ENCODE results near the gene C12orf75. TPM values are rescaled to one million over a fixed set of nuclear protein-coding genes. Genes with fewer than 3 reads are reported as not detected.

The C12orf75 gene
- total and polyA plus RNA-seq, 2 experiments from 2014 or later: 43.9 to 69.8 TPM

- peaks cover 39% of the 10 kb centered on the region for H3K36me3 Mint-ChIP-seq (ENCODE audit: low read depth)
- Histone ChIP-seq H3K4me3 (no peak overlapping the region), H4K20me1 (replicated peaks; ENCODE audit: insufficient read depth) (no peaks in the 10 kb centered on the region), H3K4me1 (ENCODE audit: insufficient read depth) (peaks cover 17% of the 10 kb centered on the region), H3K27me3 (ENCODE audit: insufficient read depth) (no peaks in the 10 kb centered on the region), H3F3A (replicated peaks; ENCODE audit: low read depth) (no peaks in the 10 kb centered on the region), H3K9me2 (ENCODE audit: insufficient read depth) (no peaks in the 10 kb centered on the region), H3K79me2 (replicated peaks; ENCODE audit: insufficient read depth) (no peaks in the 10 kb centered on the region), H3K27ac (ENCODE audit: low read depth) (no peak overlapping the region), H3K36me3 (ENCODE audit: insufficient read depth) (peaks cover 14% of the 10 kb centered on the region; the same call in 1 of the 2 replicates), H3K4me2 (peak overlapping the region; percentile 25), H2AFZ (no peak overlapping the region)
- DNase-seq (ENCODE audit: low spot score) (no peak), ATAC-seq (no peak)
- H3K9me3 Mint-ChIP-seq: peaks cover 40% of the 10 kb centered on the region
- peaks cover 3% of the 10 kb centered on the region for H3K27me3 Mint-ChIP-seq (ENCODE audit: insufficient read depth, low read depth, poor library complexity)
- TF ChIP-seq REST (IDR thresholded peaks at IDR 0.05; ENCODE audit: unreplicated experiment): no peak
- TF ChIP-seq EZH2phosphoT487 (IDR thresholded peaks at IDR 0.05; ENCODE audit: unreplicated experiment): no peak
- TF ChIP-seq ZNF331 (CRISPR knock-in tag; IDR thresholded peaks at IDR 0.05; ENCODE audit: low read depth): no peak
- no peak for TF ChIP-seq ZNF462 (CRISPR knock-in tag; IDR thresholded peaks at IDR 0.05)
- no peak for TF ChIP-seq ETS1 (IDR thresholded peaks at IDR 0.05)
- TF ChIP-seq ZNF114 (CRISPR knock-in tag; IDR thresholded peaks at IDR 0.05): no peak
- TF ChIP-seq POLR2AphosphoS5 (IDR thresholded peaks at IDR 0.05; ENCODE audit: low read depth): no peak
- no peak for TF ChIP-seq CTCF (conservative IDR thresholded peaks at IDR 0.05; ENCODE audit: low read depth in 2 of 2)
- H3K27ac Mint-ChIP-seq: peak overlapping the region; percentile 36; the same call in 1 of the 2 replicates
- H3K4me1 Mint-ChIP-seq: peaks cover 25% of the 10 kb centered on the region
- no peak overlapping the region for H3K4me3 Mint-ChIP-seq
Measured at GRCh38 chr12:105296116-105297089, 34.1 kb upstream of the C12orf75 start.

Data from GM23338 (cell line).